Gastrocnemius medialis (tissue), 4 donors: ENCODE measurements around the gene GJB3.

Experiments
- CTCF ChIP-seq, 5 experiments: fragments of 450-650 bp in 3 of 5; fragments of 200-600 bp in 2 of 5; sonication (generic) in 2 of 5; IDR thresholded peaks in 4 of 5; conservative IDR thresholded peaks in 1 of 5; 1 replicate in 4 of 5; 2 replicates in 1 of 5; pipeline ENCODE4 v1.5.1; 2016 to 2019; ENCODE audit warnings: antibody characterized with exemption in 5 of 5, mild to moderate bottlenecking in 3 of 5, moderate library complexity in 3 of 5
- POLR2A ChIP-seq, 2 donors: fragments of 450-650 bp; IDR thresholded peaks; one replicate each; pipeline ENCODE4 v1.6.1; 2017; ENCODE audit warnings: antibody characterized with exemption in 2 of 2, mild to moderate bottlenecking in 2 of 2, moderate library complexity in 2 of 2

DNA sequence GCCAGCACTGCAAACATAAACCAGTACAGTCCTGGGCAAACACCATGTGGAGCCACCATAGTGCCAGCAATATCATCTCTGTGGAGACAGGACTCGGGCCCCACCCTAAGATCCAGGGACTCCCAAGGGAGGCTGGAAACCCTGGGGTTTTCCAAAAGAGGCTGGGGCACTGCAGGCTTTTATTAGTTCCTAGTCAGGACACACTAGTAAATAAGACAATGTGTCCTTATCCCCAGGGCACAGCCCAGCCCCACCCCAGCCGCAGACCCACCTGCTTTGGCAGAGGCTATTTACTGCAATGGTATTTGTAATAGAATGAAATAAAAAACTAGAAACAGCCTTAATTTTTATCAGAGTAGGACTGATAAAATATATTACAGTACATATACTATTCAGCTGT is 486 bp upstream of the GJB3 start:
- TF ChIP-seq POLR2A (IDR thresholded peaks at IDR 0.05) (no peak), CTCF (IDR thresholded peaks at IDR 0.05 in 4 of 5, conservative IDR thresholded peaks at IDR 0.05 in 1 of 5) (no peak)
